Measurements from ENCODE around the gene SYNE1.

DNA sequence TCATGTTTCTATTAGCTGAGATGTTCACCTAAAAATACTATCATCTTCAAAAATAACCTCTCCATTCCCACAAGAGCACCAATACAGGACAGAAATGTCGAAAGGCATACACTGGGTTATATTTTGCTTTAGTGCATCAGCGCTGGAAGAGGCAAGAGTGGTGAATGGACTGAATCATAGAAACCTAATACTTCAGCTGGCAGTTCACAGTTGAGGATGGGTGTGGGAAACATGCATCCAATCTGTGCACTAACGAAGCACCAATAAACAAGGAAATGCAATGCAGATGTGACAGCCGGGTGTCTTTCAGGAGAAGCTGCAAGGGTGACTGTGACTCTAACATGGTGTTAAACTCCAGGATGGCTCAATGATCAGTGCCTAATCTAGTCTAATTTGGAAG lies 463.8 kb downstream of the SYNE1 start:
- TF ChIP-seq, protein P1, sequence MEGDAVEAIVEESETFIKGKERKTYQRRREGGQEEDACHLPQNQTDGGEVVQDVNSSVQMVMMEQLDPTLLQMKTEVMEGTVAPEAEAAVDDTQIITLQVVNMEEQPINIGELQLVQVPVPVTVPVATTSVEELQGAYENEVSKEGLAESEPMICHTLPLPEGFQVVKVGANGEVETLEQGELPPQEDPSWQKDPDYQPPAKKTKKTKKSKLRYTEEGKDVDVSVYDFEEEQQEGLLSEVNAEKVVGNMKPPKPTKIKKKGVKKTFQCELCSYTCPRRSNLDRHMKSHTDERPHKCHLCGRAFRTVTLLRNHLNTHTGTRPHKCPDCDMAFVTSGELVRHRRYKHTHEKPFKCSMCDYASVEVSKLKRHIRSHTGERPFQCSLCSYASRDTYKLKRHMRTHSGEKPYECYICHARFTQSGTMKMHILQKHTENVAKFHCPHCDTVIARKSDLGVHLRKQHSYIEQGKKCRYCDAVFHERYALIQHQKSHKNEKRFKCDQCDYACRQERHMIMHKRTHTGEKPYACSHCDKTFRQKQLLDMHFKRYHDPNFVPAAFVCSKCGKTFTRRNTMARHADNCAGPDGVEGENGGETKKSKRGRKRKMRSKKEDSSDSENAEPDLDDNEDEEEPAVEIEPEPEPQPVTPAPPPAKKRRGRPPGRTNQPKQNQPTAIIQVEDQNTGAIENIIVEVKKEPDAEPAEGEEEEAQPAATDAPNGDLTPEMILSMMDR (conservative IDR thresholded peaks at IDR 0.05) = no peak
- TF ChIP-seq ZFX (IDR thresholded peaks at IDR 0.05) = no peak

Measured in C4-2B (cell line).